NCI-H2196 treated with DMSO at 0.1 percent for 48 hours (cell line): ENCODE data around the gene PGBD4.
"Not testable (repeated sequence)": the region's sequence is repeated elsewhere in the genome, so short reads cannot be mapped to it uniquely, and the experiment has no call there.

ENCODE experiments used
- DNase-seq: peaks from one replicate; lab custom pipeline; 2025; ENCODE audit not compliant: unreplicated experiment; lab: John Stamatoyannopoulos, UW

The PGBD4 gene

GRCh38 chr15:34111488-34111887 lies 9.6 kb downstream of the PGBD4 start:
- DNase-seq: no peak

GRCh38 chr15:34114215-34114614 lies 12.3 kb downstream of the PGBD4 start:
- DNase-seq: no peak

- no peak for DNase-seq
These were observed 12.9 kb downstream of the PGBD4 start for GRCh38 chr15:34114739-34115138.

GRCh38 chr15:34116620-34117019 lies 14.7 kb downstream of the PGBD4 start:
- no peak for DNase-seq

- DNase-seq: no peak
These were observed 17.4 kb downstream of the PGBD4 start for GRCh38 chr15:34119291-34119690.

GRCh38 chr15:34120420-34120819 lies 18.5 kb downstream of the PGBD4 start:
- not testable (repeated sequence) for DNase-seq

- not testable (repeated sequence) for DNase-seq
These were observed 19.9 kb downstream of the PGBD4 start for GRCh38 chr15:34121786-34122185.

- no peak for DNase-seq
These were observed 20.9 kb downstream of the PGBD4 start for GRCh38 chr15:34122771-34123183.

GRCh38 chr15:34124651-34125050 lies 22.8 kb downstream of the PGBD4 start:
- no peak for DNase-seq

GRCh38 chr15:34125945-34126344 lies 24.1 kb downstream of the PGBD4 start:
- no peak for DNase-seq

GRCh38 chr15:34126522-34126921 lies 24.6 kb downstream of the PGBD4 start:
- DNase-seq: no peak

GRCh38 chr15:34128898-34129297 lies 27.0 kb downstream of the PGBD4 start:
- no peak for DNase-seq

GRCh38 chr15:34132881-34133280 lies 31.0 kb downstream of the PGBD4 start:
- DNase-seq: no peak

- no peak for DNase-seq
These were observed 31.6 kb downstream of the PGBD4 start for GRCh38 chr15:34133511-34133910.

GRCh38 chr15:34147371-34148140 lies 45.7 kb downstream of the PGBD4 start:
- DNase-seq: no peak

GRCh38 chr15:34154725-34155204 lies 52.9 kb downstream of the PGBD4 start:
- DNase-seq: no peak

- DNase-seq: no peak
These were observed 54.0 kb downstream of the PGBD4 start for GRCh38 chr15:34155859-34156258.
